Suprapubic skin (tissue), 4 donors: Measurements from ENCODE around the gene CLEC16A.

Experiments used
- EP300 ChIP-seq: sonication (generic); formaldehyde crosslinking; IDR thresholded peaks from one replicate; pipeline ENCODE4 v1.6.1; 2017; ENCODE audit warnings: antibody characterized with exemption
- POLR2A ChIP-seq, 2 donors: fragments of 450-650 bp; IDR thresholded peaks; one replicate each; pipeline ENCODE4 v1.6.1; 2017; ENCODE audit warnings: antibody characterized with exemption in 2 of 2, mild to moderate bottlenecking in 2 of 2, moderate library complexity in 2 of 2
- POLR2AphosphoS5 ChIP-seq, 3 donors: sonication (generic); formaldehyde crosslinking; IDR thresholded peaks; one replicate each; pipeline ENCODE4 v1.6.1; 2017; ENCODE audit warnings: antibody characterized with exemption in 3 of 3
- TF ChIP-seq, protein P1 (sequence below), 2 donors: fragments of 200-600 bp in 1 of 2; fragments of 450-650 bp in 1 of 2; sonication (generic) in 1 of 2; IDR thresholded peaks; one replicate each; pipeline ENCODE4 v1.5.1; 2016 to 2019; ENCODE audit warnings: antibody characterized with exemption in 2 of 2, mild to moderate bottlenecking in 1 of 2, moderate library complexity in 1 of 2

- TF ChIP-seq, protein P1, sequence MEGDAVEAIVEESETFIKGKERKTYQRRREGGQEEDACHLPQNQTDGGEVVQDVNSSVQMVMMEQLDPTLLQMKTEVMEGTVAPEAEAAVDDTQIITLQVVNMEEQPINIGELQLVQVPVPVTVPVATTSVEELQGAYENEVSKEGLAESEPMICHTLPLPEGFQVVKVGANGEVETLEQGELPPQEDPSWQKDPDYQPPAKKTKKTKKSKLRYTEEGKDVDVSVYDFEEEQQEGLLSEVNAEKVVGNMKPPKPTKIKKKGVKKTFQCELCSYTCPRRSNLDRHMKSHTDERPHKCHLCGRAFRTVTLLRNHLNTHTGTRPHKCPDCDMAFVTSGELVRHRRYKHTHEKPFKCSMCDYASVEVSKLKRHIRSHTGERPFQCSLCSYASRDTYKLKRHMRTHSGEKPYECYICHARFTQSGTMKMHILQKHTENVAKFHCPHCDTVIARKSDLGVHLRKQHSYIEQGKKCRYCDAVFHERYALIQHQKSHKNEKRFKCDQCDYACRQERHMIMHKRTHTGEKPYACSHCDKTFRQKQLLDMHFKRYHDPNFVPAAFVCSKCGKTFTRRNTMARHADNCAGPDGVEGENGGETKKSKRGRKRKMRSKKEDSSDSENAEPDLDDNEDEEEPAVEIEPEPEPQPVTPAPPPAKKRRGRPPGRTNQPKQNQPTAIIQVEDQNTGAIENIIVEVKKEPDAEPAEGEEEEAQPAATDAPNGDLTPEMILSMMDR (IDR thresholded peaks at IDR 0.05), result no peak
- no peak for TF ChIP-seq POLR2A (IDR thresholded peaks at IDR 0.05)
- no peak for TF ChIP-seq POLR2AphosphoS5 (IDR thresholded peaks at IDR 0.05)
- no peak for TF ChIP-seq EP300
These were observed 219.4 kb downstream of the CLEC16A start for GRCh38 chr16:11163761-11164261.
